C4-2B (cell line): Measurements from ENCODE around the gene FCN2.

ENCODE experiments used
- H3K27ac ChIP-seq: fragments of 450-650 bp; 2 replicates; pipeline ENCODE4 v1.5.1; 2017
- CTCF ChIP-seq: fragments of 450-650 bp; conservative IDR thresholded peaks from 2 replicates; pipeline ENCODE4 v1.5.1; 2017; ENCODE audit warnings: mild to moderate bottlenecking
- ZFX ChIP-seq: fragments of 450-650 bp; IDR thresholded peaks from 2 replicates; pipeline ENCODE4 v1.6.1; 2017

FCN2 gene

GRCh38 chr9:134871697-134872340, 8.8 kb upstream of the FCN2 start:
- TF ChIP-seq CTCF: no peak
- no peak for TF ChIP-seq ZFX
- no peak overlapping the region for H3K27ac ChIP-seq

- no peak overlapping the region for H3K27ac ChIP-seq
- no peak for TF ChIP-seq CTCF
- TF ChIP-seq ZFX: no peak
Measured at GRCh38 chr9:134872482-134873231, 8.0 kb upstream of the FCN2 start.

- TF ChIP-seq CTCF (no peak), ZFX (no peak)
- H3K27ac ChIP-seq: no peak overlapping the region
Measured at GRCh38 chr9:134875371-134875770, 5.2 kb upstream of the FCN2 start.

- no peak overlapping the region for H3K27ac ChIP-seq
- TF ChIP-seq CTCF: no peak
- no peak for TF ChIP-seq ZFX
Measured at GRCh38 chr9:134877541-134877940, 3.1 kb upstream of the FCN2 start.

- H3K27ac ChIP-seq: no peak overlapping the region
- TF ChIP-seq CTCF (no peak), ZFX (no peak)
Measured at GRCh38 chr9:134879664-134880483, 736 bp upstream of the FCN2 start.

GRCh38 chr9:134881313-134881670, 682 bp downstream of the FCN2 start:
- TF ChIP-seq CTCF (no peak), ZFX (no peak)
- H3K27ac ChIP-seq: no peak overlapping the region
